Measurements from ENCODE around the gene IRGC.

DNA sequence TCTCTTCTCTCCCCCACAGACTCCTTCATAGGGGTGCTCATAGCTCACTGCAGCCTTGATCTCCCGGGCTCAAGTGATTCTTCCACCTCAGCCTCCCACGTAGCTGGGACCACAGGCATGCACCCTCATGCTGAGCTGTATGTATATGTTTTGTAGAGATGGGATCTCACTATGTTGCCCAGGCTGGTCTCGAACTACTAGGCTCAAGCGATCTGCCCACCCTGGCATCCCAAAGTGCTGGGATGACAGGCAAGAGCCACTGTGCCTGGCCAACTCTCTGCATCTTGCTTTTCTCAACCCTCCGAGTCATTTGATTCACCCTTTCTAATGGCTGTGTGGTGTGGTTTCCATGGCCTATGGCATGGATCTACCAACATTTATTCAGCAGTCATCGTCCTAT lies 10.1 kb upstream of the IRGC start:
- TF ChIP-seq, protein P1, sequence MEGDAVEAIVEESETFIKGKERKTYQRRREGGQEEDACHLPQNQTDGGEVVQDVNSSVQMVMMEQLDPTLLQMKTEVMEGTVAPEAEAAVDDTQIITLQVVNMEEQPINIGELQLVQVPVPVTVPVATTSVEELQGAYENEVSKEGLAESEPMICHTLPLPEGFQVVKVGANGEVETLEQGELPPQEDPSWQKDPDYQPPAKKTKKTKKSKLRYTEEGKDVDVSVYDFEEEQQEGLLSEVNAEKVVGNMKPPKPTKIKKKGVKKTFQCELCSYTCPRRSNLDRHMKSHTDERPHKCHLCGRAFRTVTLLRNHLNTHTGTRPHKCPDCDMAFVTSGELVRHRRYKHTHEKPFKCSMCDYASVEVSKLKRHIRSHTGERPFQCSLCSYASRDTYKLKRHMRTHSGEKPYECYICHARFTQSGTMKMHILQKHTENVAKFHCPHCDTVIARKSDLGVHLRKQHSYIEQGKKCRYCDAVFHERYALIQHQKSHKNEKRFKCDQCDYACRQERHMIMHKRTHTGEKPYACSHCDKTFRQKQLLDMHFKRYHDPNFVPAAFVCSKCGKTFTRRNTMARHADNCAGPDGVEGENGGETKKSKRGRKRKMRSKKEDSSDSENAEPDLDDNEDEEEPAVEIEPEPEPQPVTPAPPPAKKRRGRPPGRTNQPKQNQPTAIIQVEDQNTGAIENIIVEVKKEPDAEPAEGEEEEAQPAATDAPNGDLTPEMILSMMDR (IDR thresholded peaks at IDR 0.05): no peak
- no peak for TF ChIP-seq POLR2A (IDR thresholded peaks at IDR 0.05)
